SK-N-SH (cell line): ENCODE measurements around the gene CYCS. TPM values are rescaled to one million over a fixed set of nuclear protein-coding genes. Genes with fewer than 3 reads are reported as not detected.

Source experiments
- CTCF ChIA-PET: fragments of 300-600, 350-600 bp; formaldehyde crosslinking; extraction: SDS; loops from one replicate; lab custom pipeline; 2021; lab: Yijun Ruan, JAX
- POLR2A ChIA-PET: fragments of 350-600 bp; sonication (Branson Sonifier 250); formaldehyde crosslinking; extraction: SDS; loops from one replicate; lab custom pipeline; 2020; ENCODE audit warnings: antibody characterized with exemption, inconsistent platforms; lab: Yijun Ruan, JAX
- DNase-seq: peaks from one replicate; pipeline ENCODE4 v3.0.0; 2012
- H2AFZ ChIP-seq: fragments of 200-600 bp; sonication (generic); 2 replicates; pipeline ENCODE4 v1.8.1; 2016; ENCODE audit warnings: antibody characterized with exemption, mild to moderate bottlenecking, low read depth
- H3F3A ChIP-seq: fragments of 200-600 bp; sonication (generic); replicated peaks from 2 replicates; pipeline ENCODE3; 2016; ENCODE audit warnings: antibody characterized with exemption, mild to moderate bottlenecking; ENCODE audit not compliant: insufficient read depth
- H3K27ac ChIP-seq, 2 experiments: fragments of 200-500 bp in 1 of 2; fragments of 200-600 bp in 1 of 2; sonication (Bioruptor generic) in 1 of 2; sonication (generic), shearing (Covaris generic) in 1 of 2; 2 replicates each; pipeline versions ENCODE4 v1.5.1 to v1.6.1; 2014 to 2016; ENCODE audit warnings: low read depth in 2 of 2, inconsistent platforms in 1 of 2, low read length in 1 of 2, mild to moderate bottlenecking in 1 of 2, mixed read lengths in 1 of 2
- H3K27me3 ChIP-seq: fragments of 200-600 bp; sonication (generic), shearing (Covaris generic); 2 replicates; pipeline ENCODE4 v1.6.1; 2016; ENCODE audit warnings: mixed run types; ENCODE audit not compliant: insufficient read depth
- H3K36me3 ChIP-seq, 2 experiments: fragments of 200-500 bp in 1 of 2; fragments of 200-600 bp in 1 of 2; sonication (Bioruptor generic) in 1 of 2; sonication (generic) in 1 of 2; replicated peaks in 1 of 2; 2 replicates each; pipeline versions ENCODE3 to v1.5.1; 2014 to 2016; ENCODE audit warnings: low read length in 1 of 2, mild to moderate bottlenecking in 1 of 2; ENCODE audit not compliant: insufficient read depth in 2 of 2, control insufficient read depth in 1 of 2
- H3K4me1 ChIP-seq, 2 experiments: fragments of 200-500 bp in 1 of 2; fragments of 200-600 bp in 1 of 2; sonication (Bioruptor generic) in 1 of 2; sonication (generic), shearing (Covaris generic) in 1 of 2; 2 replicates each; pipeline versions ENCODE4 v1.5.1 to v1.6.1; 2014 to 2016; ENCODE audit warnings: low read depth in 1 of 2, low read length in 1 of 2, mixed run types in 1 of 2; ENCODE audit not compliant: insufficient read depth in 2 of 2, control insufficient read depth in 1 of 2
- H3K4me2 ChIP-seq: fragments of 200-600 bp; sonication (generic), shearing (Covaris generic); 2 replicates; pipeline ENCODE4 v1.6.1; 2017; ENCODE audit warnings: mixed run types
- H3K4me3 ChIP-seq, 2 experiments: fragments of 200-500 bp in 1 of 2; fragments of 200-600 bp in 1 of 2; sonication (Bioruptor generic) in 1 of 2; sonication (generic), shearing (Covaris generic) in 1 of 2; 2 replicates each; pipeline versions ENCODE4 v1.5.1 to v1.8.1; 2014 to 2016; ENCODE audit warnings: low read depth in 2 of 2, inconsistent platforms in 1 of 2, low read length in 1 of 2, mild to moderate bottlenecking in 1 of 2, mixed read lengths in 1 of 2, moderate library complexity in 1 of 2
- H3K79me2 ChIP-seq: fragments of 200-600 bp; sonication (generic); 2 replicates; pipeline ENCODE4 v1.8.1; 2017; ENCODE audit warnings: mild to moderate bottlenecking; ENCODE audit not compliant: insufficient read depth
- H3K9ac ChIP-seq: fragments of 200-600 bp; sonication (generic); 2 replicates; pipeline ENCODE4 v1.6.1; 2017; ENCODE audit warnings: mixed run types
- H3K9me2 ChIP-seq: fragments of 200-600 bp; sonication (generic); 2 replicates; pipeline ENCODE4 v1.6.1; 2017; ENCODE audit warnings: mixed run types
- H3K9me3 ChIP-seq: fragments of 200-600 bp; sonication (generic); 2 replicates; pipeline ENCODE4 v1.6.1; 2017; ENCODE audit warnings: mixed run types, mild to moderate bottlenecking, moderate library complexity
- H4K20me1 ChIP-seq: fragments of 200-600 bp; sonication (generic); 2 replicates; pipeline ENCODE4 v1.6.1; 2017; ENCODE audit warnings: mild to moderate bottlenecking, mixed run types; ENCODE audit not compliant: insufficient read depth
- EP300 ChIP-seq, 2 experiments: IDR thresholded peaks; 2 replicates each; pipeline versions ENCODE4 v1.4.0 to v1.6.1; 2012; ENCODE audit warnings: borderline replicate concordance in 1 of 2, low read depth in 1 of 2, low read length in 1 of 2
- EZH2phosphoT487 ChIP-seq: fragments of 200-600 bp; sonication (generic); IDR thresholded peaks from 2 replicates; pipeline ENCODE4 v1.6.1; 2017; ENCODE audit warnings: low read depth, mixed run types, mild to moderate bottlenecking, antibody characterized with exemption, moderate library complexity, borderline replicate concordance
- FOSL2 ChIP-seq: IDR thresholded peaks from 2 replicates; pipeline ENCODE4 v1.4.0; 2012; ENCODE audit warnings: low read depth, mild to moderate bottlenecking, moderate library complexity, borderline replicate concordance
- GABPA ChIP-seq: IDR thresholded peaks from 2 replicates; pipeline ENCODE4 v1.4.0; 2012; ENCODE audit warnings: low read depth, mild to moderate bottlenecking
- IRF3 ChIP-seq: fragments of 150-350 bp; IDR thresholded peaks from 2 replicates; pipeline ENCODE4 v1.6.1; 2016; ENCODE audit warnings: mild to moderate bottlenecking, low read depth, low read length
- NRF1 ChIP-seq: IDR thresholded peaks from 2 replicates; pipeline ENCODE4 v1.6.1; 2012; ENCODE audit warnings: low read depth, mild to moderate bottlenecking, low read length
- PBX3 ChIP-seq: IDR thresholded peaks from 2 replicates; pipeline ENCODE4; 2012
- RCOR1 ChIP-seq: fragments of 150-350 bp; IDR thresholded peaks from 2 replicates; pipeline ENCODE4 v1.6.1; 2017; ENCODE audit warnings: antibody characterized with exemption, low read length
- SMC3 ChIP-seq: IDR thresholded peaks from 2 replicates; pipeline ENCODE4 v1.6.1; 2012; ENCODE audit warnings: low read depth, low read length, improper control_type of control experiment
- ZBTB33 ChIP-seq: IDR thresholded peaks from 2 replicates; pipeline ENCODE4 v1.4.0; 2012; ENCODE audit warnings: low read depth, borderline replicate concordance
- WGBS: methylation state at CpG from one replicate; pipeline ENCODE4 v1.1.6; 2017; ENCODE audit warnings: low lambda C conversion rate; 5-methylcytosine and 5-hydroxymethylcytosine counted together
- polyA plus RNA-seq, 3 experiments: library from polyadenylated mRNA; depleted of rRNA; stranded (reverse); fragments of >200 nt; gene quantifications; 2 replicates each; pipeline ENCODE4 v1.2.3, GENCODE V29; 2012

CYCS gene
- polyA plus RNA-seq, 1 of the 3 experiments (the other 2 are of a cell fraction), result 22.9 TPM

- no peak overlapping the region for H3K9ac ChIP-seq
- H3K4me2 ChIP-seq, result no peak overlapping the region
- H3K27me3 ChIP-seq, result no peaks in the 10 kb centered on the region
- H3K4me1 ChIP-seq, result peaks cover 0 to 6% of the 10 kb centered on the region in 2 experiments; a peak in 1 of 4 replicates
- H3K9me2 ChIP-seq, result no peaks in the 10 kb centered on the region
- H3K4me3 ChIP-seq, result no peak overlapping the region
- ChIA-PET POLR2A (no interaction called here), CTCF (interaction anchor here (1.0 to 14.5 kb wide), 12 partner anchors 13 to 319 kb away, joined by 3 to 396 read pairs (median 8); partner anchors contain the start of gene OSBPL3)
- H3K79me2 ChIP-seq, result no peaks in the 10 kb centered on the region
- H4K20me1 ChIP-seq, result no peaks in the 10 kb centered on the region
- no peak for DNase-seq
- H3K27ac ChIP-seq, result no peak overlapping the region
- H3K9me3 ChIP-seq, result no peaks in the 10 kb centered on the region
- H3F3A ChIP-seq, result no peaks in the 10 kb centered on the region
- TF ChIP-seq ZBTB33 (no peak), SMC3 (no peak), RCOR1 (no peak), PBX3 (no peak), EP300 (IDR thresholded peaks at IDR 0.05; ENCODE audit: borderline replicate concordance in 1 of 2, low read depth in 1 of 2, low read length in 1 of 2) (no peak), NRF1 (no peak), FOSL2 (no peak), GABPA (no peak), IRF3 (no peak), EZH2phosphoT487 (no peak)
- no peak overlapping the region for H2AFZ ChIP-seq
- no peaks in the 10 kb centered on the region for H3K36me3 ChIP-seq
- 56% methylated on average over 5 of the region's 5 CpGs for WGBS
Measured at GRCh38 chr7:25095516-25096345, 29.3 kb downstream of the CYCS start.
